H1 (cell line): Measurements from ENCODE around the gene ADGRL3. TPM values are rescaled to one million over a fixed set of nuclear protein-coding genes. Genes with fewer than 3 reads are reported as not detected.

Source experiments
- CTCF ChIA-PET: fragments of 300-600 bp; sonication (Branson Sonifier 250); formaldehyde crosslinking; loops from one replicate; lab custom pipeline; 2021; ENCODE audit not compliant: partially characterized antibody; lab: Charles Lee
- POLR2A ChIA-PET: fragments of 300-600 bp; sonication (Branson Sonifier 250); formaldehyde crosslinking; loops from one replicate; lab custom pipeline; 2021; ENCODE audit warnings: inconsistent platforms; ENCODE audit not compliant: partially characterized antibody; lab: Charles Lee
- DNase-seq, 2 experiments: peaks; one replicate each; pipeline versions ENCODE4 v3.0.0 to v3.0.0-alpha.2; 2010 to 2022; ENCODE audit warnings: low spot score in 2 of 2, low read depth in 1 of 2, mixed read lengths in 1 of 2
- FAIRE-seq: peaks from 2 replicates; lab custom pipeline; 2011; peaks lifted over from hg19 to GRCh38; lab: Jason Lieb, UNC
- H2AFZ ChIP-seq: 2 replicates; pipeline ENCODE4 v1.8.1; 2012; ENCODE audit warnings: low read length, inconsistent platforms
- H2AK5ac ChIP-seq: 2 replicates; pipeline ENCODE4 v1.6.1; 2013; ENCODE audit warnings: low read depth, low read length
- H2BK120ac ChIP-seq: replicated peaks from 2 replicates; pipeline ENCODE3; 2013; ENCODE audit warnings: low read depth, low read length, inconsistent platforms
- H2BK12ac ChIP-seq: 2 replicates; pipeline ENCODE4 v1.6.1; 2013; ENCODE audit warnings: low read depth, low read length
- H2BK15ac ChIP-seq: 2 replicates; pipeline ENCODE4 v1.6.1; 2013; ENCODE audit warnings: low read length
- H2BK20ac ChIP-seq: 2 replicates; pipeline ENCODE4 v1.6.1; 2013; ENCODE audit warnings: low read length
- H2BK5ac ChIP-seq: 2 replicates; pipeline ENCODE4 v1.6.1; 2013; ENCODE audit warnings: low read depth, low read length
- H3K14ac ChIP-seq: 2 replicates; pipeline ENCODE4 v1.6.1; 2013; ENCODE audit warnings: inconsistent platforms; ENCODE audit not compliant: insufficient read length
- H3K18ac ChIP-seq: 2 replicates; pipeline ENCODE4 v1.6.1; 2013; ENCODE audit warnings: low read length; ENCODE audit errors: extremely low read depth
- H3K23ac ChIP-seq: 2 replicates; pipeline ENCODE4 v1.6.1; 2013; ENCODE audit warnings: inconsistent platforms; ENCODE audit not compliant: insufficient read length
- H3K23me2 ChIP-seq: 2 replicates; pipeline ENCODE4 v1.6.1; 2013; ENCODE audit warnings: low read depth, low read length
- H3K27ac ChIP-seq: 2 replicates; pipeline ENCODE4 v1.6.1; 2011; ENCODE audit warnings: low read depth, low read length, inconsistent platforms
- H3K27me3 ChIP-seq, 4 experiments: replicated peaks in 1 of 4; 1 replicate in 1 of 4; 2 replicates in 3 of 4; pipeline versions ENCODE4 v1.6.1 to v1.8.1; 2011 to 2013; ENCODE audit warnings: low read length in 3 of 4, mild to moderate bottlenecking in 3 of 4, inconsistent platforms in 2 of 4, mixed read lengths in 2 of 4, moderate library complexity in 1 of 4; ENCODE audit not compliant: control insufficient read depth in 3 of 4, insufficient read depth in 3 of 4; ENCODE audit errors: extremely low read depth in 1 of 4
- H3K36me3 ChIP-seq, 4 experiments: 2 replicates each; pipeline versions ENCODE4 v1.6.1 to v1.8.1; 2011 to 2013; ENCODE audit warnings: mild to moderate bottlenecking in 4 of 4, low read length in 3 of 4, moderate library complexity in 2 of 4, control low read depth in 1 of 4, inconsistent platforms in 1 of 4; ENCODE audit not compliant: insufficient read depth in 4 of 4, control insufficient read depth in 2 of 4
- H3K4ac ChIP-seq: replicated peaks from 2 replicates; pipeline ENCODE3; 2013; ENCODE audit warnings: low read length, low read depth, mixed read lengths, inconsistent platforms; ENCODE audit not compliant: insufficient read length
- H3K4me1 ChIP-seq, 4 experiments: replicated peaks in 1 of 4; 1 replicate in 1 of 4; 2 replicates in 3 of 4; pipeline versions ENCODE4 v1.6.1 to v1.8.1; 2011 to 2013; ENCODE audit warnings: low read length in 3 of 4, inconsistent platforms in 2 of 4, mixed read lengths in 1 of 4; ENCODE audit not compliant: insufficient read depth in 4 of 4, control insufficient read depth in 3 of 4
- H3K4me2 ChIP-seq, 2 experiments: 2 replicates each; pipeline versions ENCODE4 v1.6.1 to v1.8.1; 2011 to 2013; ENCODE audit warnings: low read depth in 2 of 2, low read length in 2 of 2, control low read depth in 1 of 2, inconsistent platforms in 1 of 2, mild to moderate bottlenecking in 1 of 2; ENCODE audit not compliant: insufficient read depth in 1 of 2
- H3K4me3 ChIP-seq, 4 experiments: fragments of 200-600, 300-600 bp in 1 of 4; sonication (generic), shearing (Covaris generic), sonication (Bioruptor Twin) in 1 of 4; 2 replicates each; pipeline versions ENCODE4 v1.5.1 to v1.8.1; 2011 to 2016; ENCODE audit warnings: low read length in 4 of 4, low read depth in 3 of 4, control low read depth in 2 of 4, inconsistent platforms in 2 of 4, mild to moderate bottlenecking in 2 of 4, mixed read lengths in 1 of 4, moderate library complexity in 1 of 4; ENCODE audit not compliant: insufficient read depth in 2 of 4; ENCODE audit errors: extremely low read depth in 1 of 4
- H3K56ac ChIP-seq: replicated peaks from 2 replicates; pipeline ENCODE3; 2013; ENCODE audit warnings: low read depth, mild to moderate bottlenecking, mixed read lengths, low read length, inconsistent platforms; ENCODE audit not compliant: insufficient read length
- H3K79me1 ChIP-seq: 2 replicates; pipeline ENCODE4 v1.6.1; 2013; ENCODE audit warnings: low read depth, low read length, control low read depth
- H3K79me2 ChIP-seq, 2 experiments: 2 replicates each; pipeline versions ENCODE4 v1.6.1 to v1.8.1; 2012 to 2013; ENCODE audit warnings: low read length in 2 of 2, mild to moderate bottlenecking in 2 of 2, inconsistent platforms in 1 of 2; ENCODE audit not compliant: insufficient read depth in 2 of 2, control insufficient read depth in 1 of 2
- H3K9ac ChIP-seq, 4 experiments: replicated peaks in 1 of 4; 1 replicate in 1 of 4; 2 replicates in 3 of 4; pipeline versions ENCODE4 v1.6.1 to v1.8.1; 2011 to 2013; ENCODE audit warnings: low read depth in 3 of 4, low read length in 3 of 4, control low read depth in 2 of 4, mild to moderate bottlenecking in 2 of 4, moderate library complexity in 2 of 4, inconsistent platforms in 1 of 4; ENCODE audit errors: extremely low read depth in 1 of 4
- H3K9me3 ChIP-seq, 2 experiments: 2 replicates each; pipeline versions ENCODE4 v1.6.1 to v1.8.1; 2012 to 2013; ENCODE audit warnings: mild to moderate bottlenecking in 2 of 2, moderate library complexity in 2 of 2, control low read depth in 1 of 2, inconsistent platforms in 1 of 2, low read depth in 1 of 2, low read length in 1 of 2, mixed read lengths in 1 of 2; ENCODE audit not compliant: insufficient read depth in 2 of 2
- H4K20me1 ChIP-seq, 2 experiments: replicated peaks in 1 of 2; 2 replicates each; pipeline versions ENCODE3 to v1.8.1; 2011 to 2013; ENCODE audit warnings: inconsistent platforms in 2 of 2, low read length in 2 of 2, mild to moderate bottlenecking in 1 of 2; ENCODE audit not compliant: insufficient read depth in 2 of 2, control insufficient read depth in 1 of 2
- H4K5ac ChIP-seq: 2 replicates; pipeline ENCODE4 v1.6.1; 2013; ENCODE audit warnings: low read length, low read depth, mixed read lengths, inconsistent platforms; ENCODE audit not compliant: insufficient read length
- H4K8ac ChIP-seq: 2 replicates; pipeline ENCODE4 v1.8.0; 2013; ENCODE audit warnings: mild to moderate bottlenecking, moderate library complexity, low read length, inconsistent platforms; ENCODE audit not compliant: insufficient read depth; ENCODE audit errors: extremely low read depth
- H4K91ac ChIP-seq: replicated peaks from 2 replicates; pipeline ENCODE3; 2013; ENCODE audit warnings: low read length, mixed read lengths, inconsistent platforms; ENCODE audit not compliant: insufficient read length
- ASH2L ChIP-seq: fragments of 200-600, 300-600 bp; sonication (generic); IDR thresholded peaks from one replicate; pipeline ENCODE4 v1.7.1; 2017; ENCODE audit warnings: low read length
- CBX5 ChIP-seq: fragments of 300-800, 300-1000 bp; sonication (generic); IDR thresholded peaks from 2 replicates; pipeline ENCODE4 v1.7.1; 2016; ENCODE audit warnings: antibody characterized with exemption, low read length, low read depth
- CHD2 ChIP-seq: IDR thresholded peaks from 2 replicates; pipeline ENCODE4 v1.6.1; 2012; ENCODE audit warnings: low read length, improper control_type of control experiment
- HDAC2 ChIP-seq, 2 experiments: fragments of 300-600 bp in 1 of 2; sonication (generic) in 1 of 2; IDR thresholded peaks; 2 replicates each; pipeline ENCODE4 v1.6.1; 2011 to 2012; ENCODE audit warnings: low read depth in 2 of 2, low read length in 2 of 2, mild to moderate bottlenecking in 2 of 2, moderate library complexity in 2 of 2, borderline replicate concordance in 1 of 2, inconsistent platforms in 1 of 2
- SRF ChIP-seq: IDR thresholded peaks from 2 replicates; pipeline ENCODE4 v1.6.1; 2011; ENCODE audit warnings: mild to moderate bottlenecking, low read depth, low read length, moderate library complexity
- TCF12 ChIP-seq: IDR thresholded peaks from 2 replicates; pipeline ENCODE4 v1.6.1; 2011; ENCODE audit warnings: low read depth, mild to moderate bottlenecking, low read length
- polyA plus RNA-seq, 7 experiments: library from polyadenylated mRNA; depleted of rRNA in 3 of 7; stranded (reverse) in 5 of 7; unstranded in 2 of 7; fragments of >200 nt in 5 of 7; fragments of 200-250 nt in 2 of 7; gene quantifications; 1 replicate in 5 of 7; 2 replicates in 1 of 7; 4 replicates in 1 of 7; pipeline versions ENCODE4 v1.2.1 to v1.2.3, GENCODE V29; 2011 to 2013; ENCODE audit warnings: missing spikeins in 2 of 7, mixed read lengths in 2 of 7
- total RNA-seq: library from RNA; stranded (reverse); fragmentation: NEBNext Ultra II Directional; extraction: Animal tissue kit (Norgen Biotek cat#: 25700); gene quantifications from 2 replicates; pipeline ENCODE4 v1.2.1, GENCODE V29; 2021

ADGRL3 gene
- total and polyA plus RNA-seq, 2 of the 8 experiments (the other 6 are each of a cell fraction or from before 2014, with no cell fraction given) = 6.6 to 13.0 TPM

DNA sequence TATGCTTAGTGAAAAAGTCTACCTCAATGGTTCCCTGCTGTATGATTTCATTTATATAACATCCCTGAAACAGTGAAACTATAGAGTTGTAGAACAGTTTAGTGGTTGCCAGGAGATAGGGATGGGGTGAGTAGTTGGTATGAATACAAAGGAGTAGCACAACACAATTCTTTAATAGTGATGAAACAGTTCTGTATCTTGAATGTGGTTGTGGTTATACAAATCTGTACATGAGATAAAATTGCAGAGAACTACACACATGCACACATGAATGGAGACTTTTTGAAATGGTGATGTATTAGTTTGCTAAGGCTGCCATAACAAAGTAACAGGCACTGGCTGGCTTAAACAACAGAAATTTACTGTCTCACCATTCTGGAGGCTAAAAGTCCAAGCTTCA is 677.1 kb downstream of the ADGRL3 start:
- Histone ChIP-seq H3K79me2 (no peaks in the 10 kb centered on the region), H3K9ac (no peak overlapping the region), H3K79me1 (no peaks in the 10 kb centered on the region), H3K14ac (no peak overlapping the region), H4K91ac (no peak overlapping the region), H4K20me1 (no peaks in the 10 kb centered on the region), H3K27me3 (no peaks in the 10 kb centered on the region), H3K56ac (no peak overlapping the region), H3K4me2 (no peak overlapping the region), H3K23ac (no peak overlapping the region), H3K9me3 (no peaks in the 10 kb centered on the region), H2BK15ac (no peak overlapping the region), H3K36me3 (no peaks in the 10 kb centered on the region), H2BK12ac (no peak overlapping the region), H3K27ac (no peak overlapping the region), H2BK120ac (no peak overlapping the region), H2AFZ (no peak overlapping the region), H2AK5ac (no peak overlapping the region), H3K4me3 (no peak overlapping the region), H4K5ac (no peak overlapping the region), H3K4ac (no peak overlapping the region), H2BK20ac (no peak overlapping the region), H2BK5ac (no peak overlapping the region), H3K4me1 (peaks cover 0 to 5% (median 0%) of the 10 kb centered on the region in 4 experiments; a peak in 1 of 7 replicates), H3K18ac (no peak overlapping the region), H3K23me2 (0 out of 2 replicates have a peak, but pooled peaks cover 2% of the 10 kb centered on the region), H4K8ac (no peak overlapping the region)
- ChIA-PET POLR2A (no interaction called here), CTCF (no interaction called here)
- no peak for TF ChIP-seq HDAC2 (IDR thresholded peaks at IDR 0.05; ENCODE audit: borderline replicate concordance in 1 of 2, low read depth in 2 of 2, low read length in 2 of 2)
- no peak for TF ChIP-seq SRF
- no peak for TF ChIP-seq TCF12
- no peak for TF ChIP-seq ASH2L
- no peak for TF ChIP-seq CBX5
- TF ChIP-seq CHD2 = no peak
- DNase-seq (no peak), FAIRE-seq (no peak)
